Epithelial cell of esophagus (primary cell): Measurements from ENCODE around the gene DDX56.
"Not testable (repeated sequence)": the region's sequence is repeated elsewhere in the genome, so short reads cannot be mapped to it uniquely, and the experiment has no call there.

Source experiments
- DNase-seq: peaks from one replicate; pipeline ENCODE4 v3.0.0; 2010; ENCODE audit warnings: low read depth
- H3K4me3 ChIP-seq: 2 replicates; pipeline ENCODE4 v1.5.1; 2011; ENCODE audit warnings: mild to moderate bottlenecking, low read length, control low read depth
- TF ChIP-seq, protein P1 (sequence below): IDR thresholded peaks from 2 replicates; pipeline ENCODE4 v1.5.1; 2011; ENCODE audit warnings: low read depth, mild to moderate bottlenecking, low read length, control low read depth, inconsistent platforms; ENCODE audit not compliant: insufficient read depth; ENCODE audit errors: missing control alignments

DDX56 gene

DNA sequence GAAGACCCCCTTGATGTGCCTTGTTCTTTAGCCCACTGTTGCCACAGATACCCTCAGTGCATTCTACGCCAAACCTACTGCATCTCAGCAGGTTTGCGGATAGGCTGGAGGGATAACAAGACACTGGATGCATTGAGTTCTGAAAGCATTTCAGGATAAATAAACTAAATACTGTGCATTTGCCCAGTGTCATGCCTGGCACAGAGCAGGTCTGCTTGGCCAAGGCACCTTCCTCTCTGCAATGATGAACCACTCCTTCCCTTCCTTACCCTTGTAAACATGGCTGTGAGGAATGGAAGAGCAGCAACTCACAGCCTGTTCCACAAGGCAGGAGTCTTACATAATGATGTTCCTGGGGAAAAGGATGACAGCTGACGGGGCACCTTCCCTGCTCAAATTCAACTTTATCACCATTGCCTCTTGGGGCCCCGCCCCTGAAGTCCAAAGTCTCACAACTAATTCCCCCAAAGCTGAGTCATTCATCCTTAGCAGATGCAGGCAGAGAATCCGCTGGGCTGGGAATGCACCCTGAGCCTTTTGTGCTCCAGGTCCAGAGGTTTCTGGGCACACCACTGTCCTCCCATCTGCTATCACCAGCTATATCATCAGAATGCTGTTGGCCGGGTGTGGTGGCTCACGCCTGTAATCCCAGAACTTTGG, 11.6 kb downstream of the DDX56 start:
- TF ChIP-seq, protein P1, sequence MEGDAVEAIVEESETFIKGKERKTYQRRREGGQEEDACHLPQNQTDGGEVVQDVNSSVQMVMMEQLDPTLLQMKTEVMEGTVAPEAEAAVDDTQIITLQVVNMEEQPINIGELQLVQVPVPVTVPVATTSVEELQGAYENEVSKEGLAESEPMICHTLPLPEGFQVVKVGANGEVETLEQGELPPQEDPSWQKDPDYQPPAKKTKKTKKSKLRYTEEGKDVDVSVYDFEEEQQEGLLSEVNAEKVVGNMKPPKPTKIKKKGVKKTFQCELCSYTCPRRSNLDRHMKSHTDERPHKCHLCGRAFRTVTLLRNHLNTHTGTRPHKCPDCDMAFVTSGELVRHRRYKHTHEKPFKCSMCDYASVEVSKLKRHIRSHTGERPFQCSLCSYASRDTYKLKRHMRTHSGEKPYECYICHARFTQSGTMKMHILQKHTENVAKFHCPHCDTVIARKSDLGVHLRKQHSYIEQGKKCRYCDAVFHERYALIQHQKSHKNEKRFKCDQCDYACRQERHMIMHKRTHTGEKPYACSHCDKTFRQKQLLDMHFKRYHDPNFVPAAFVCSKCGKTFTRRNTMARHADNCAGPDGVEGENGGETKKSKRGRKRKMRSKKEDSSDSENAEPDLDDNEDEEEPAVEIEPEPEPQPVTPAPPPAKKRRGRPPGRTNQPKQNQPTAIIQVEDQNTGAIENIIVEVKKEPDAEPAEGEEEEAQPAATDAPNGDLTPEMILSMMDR = no peak
- peak; percentile 65 for DNase-seq
- H3K4me3 ChIP-seq = no peak overlapping the region

DNA sequence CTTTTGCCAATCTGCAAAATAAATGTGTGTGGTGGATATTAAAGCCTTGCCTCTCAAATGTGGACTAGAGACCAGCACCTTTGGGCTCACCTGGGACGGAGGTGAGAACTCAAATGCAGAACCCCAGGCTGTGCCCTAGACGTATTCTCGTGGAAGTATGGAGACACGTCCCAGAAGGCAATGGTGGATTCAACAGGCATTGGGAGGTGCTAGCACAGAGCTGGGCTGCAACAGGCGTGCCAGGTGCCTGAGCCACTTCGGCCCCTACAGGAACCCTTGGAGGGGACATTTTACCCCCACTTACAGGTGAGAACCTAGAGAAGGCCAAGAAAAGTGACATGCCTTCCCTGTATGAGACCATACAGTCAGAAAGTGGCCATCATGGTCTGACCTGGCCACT, 12.2 kb downstream of the DDX56 start:
- DNase-seq = no peak
- H3K4me3 ChIP-seq = no peak overlapping the region
- TF ChIP-seq, protein P1 = no peak

DNA sequence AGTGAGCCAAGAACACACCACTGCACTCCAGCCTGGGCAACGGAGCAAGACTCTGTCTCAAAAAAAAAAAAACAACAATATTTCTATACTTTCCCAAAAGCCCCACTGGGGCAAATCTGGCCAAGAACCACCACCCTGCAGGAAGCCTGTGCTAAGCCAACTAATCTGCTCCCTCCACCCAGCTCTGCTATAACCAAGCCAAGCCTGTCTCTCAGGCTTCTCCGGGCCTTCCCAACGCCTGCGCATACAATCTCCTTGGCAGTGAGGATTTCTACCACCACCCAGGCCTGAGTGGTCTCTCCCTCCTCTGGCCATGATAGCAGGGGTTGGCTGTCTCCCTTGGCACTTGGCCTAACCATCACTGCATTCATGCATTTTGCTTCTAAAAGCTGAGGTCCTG, 14.2 kb downstream of the DDX56 start:
- TF ChIP-seq, protein P1 = no peak
- no peak for DNase-seq
- H3K4me3 ChIP-seq = no peak overlapping the region

GRCh38 chr7:44557485-44557884, 16.2 kb downstream of the DDX56 start:
- H3K4me3 ChIP-seq = no peak overlapping the region
- no peak for DNase-seq
- TF ChIP-seq, protein P1 = no peak

GRCh38 chr7:44555350-44555749, 18.4 kb downstream of the DDX56 start:
- TF ChIP-seq, protein P1 = no peak
- no peak for DNase-seq
- no peak overlapping the region for H3K4me3 ChIP-seq

DNA sequence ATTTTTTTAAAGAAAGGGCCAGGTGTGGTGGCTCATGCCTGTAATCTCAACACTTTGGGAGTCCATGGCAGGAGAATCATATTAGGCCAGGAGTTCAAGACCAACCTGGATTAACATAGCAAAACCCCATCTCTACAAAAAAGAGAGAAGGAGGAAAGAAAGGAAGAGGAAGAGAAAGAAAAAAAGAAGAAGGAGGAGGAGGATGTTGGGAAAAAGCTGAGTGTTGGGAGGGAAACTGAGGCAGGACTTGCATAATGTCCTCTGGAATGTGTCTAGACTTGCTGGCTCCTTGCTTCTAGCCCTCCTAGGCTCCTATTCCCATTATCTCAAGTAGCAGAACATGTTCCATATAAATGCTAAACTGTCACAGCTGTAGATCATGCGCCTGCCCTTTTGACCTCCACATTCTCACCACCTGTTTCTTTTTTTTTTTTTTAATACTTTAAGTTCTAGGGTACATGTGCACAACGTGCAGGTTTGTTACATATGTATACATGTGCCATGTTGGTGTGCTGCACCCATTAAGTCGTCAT, 21.2 kb downstream of the DDX56 start:
- DNase-seq = not testable (repeated sequence)

DNA sequence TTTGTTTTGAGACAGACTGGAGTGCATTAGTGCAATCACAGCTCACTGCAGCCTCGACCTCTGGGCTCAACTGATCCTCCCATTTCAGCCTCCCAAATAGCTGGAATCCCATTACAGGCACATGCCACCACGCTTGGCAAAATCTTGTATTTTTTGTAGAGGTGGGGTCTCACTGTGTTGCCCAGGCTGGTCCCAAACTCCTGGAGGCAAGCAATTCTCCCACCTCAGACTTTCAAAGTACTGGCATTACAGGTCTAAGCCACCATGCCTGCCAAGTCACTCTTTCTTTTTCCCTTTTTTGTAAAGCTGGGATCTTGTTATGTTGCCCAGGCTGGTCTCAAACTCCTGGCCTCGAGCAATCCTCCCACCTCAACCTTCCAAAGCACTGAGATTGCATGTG, 24.3 kb downstream of the DDX56 start:
- DNase-seq = no peak
- TF ChIP-seq, protein P1 = no peak
- no peak overlapping the region for H3K4me3 ChIP-seq

More for the DNA sequence above, 21.2 kb downstream of the DDX56 start:
- H3K4me3 ChIP-seq = not testable (repeated sequence)
